CD4-positive, alpha-beta memory T cell (primary cell): ENCODE measurements around the gene SLC5A10. TPM values are rescaled to one million over a fixed set of nuclear protein-coding genes. Genes with fewer than 3 reads are reported as not detected.

Experiments
- CTCF ChIA-PET: fragments of 350-600 bp; sonication (Branson Sonifier 250); formaldehyde crosslinking; loops from one replicate; lab custom pipeline; 2021; ENCODE audit warnings: inconsistent platforms; ENCODE audit not compliant: partially characterized antibody; lab: Charles Lee
- POLR2A ChIA-PET: fragments of 350-600 bp; sonication (Branson Sonifier 250); formaldehyde crosslinking; loops from one replicate; lab custom pipeline; 2021; ENCODE audit not compliant: partially characterized antibody; lab: Charles Lee
- DNase-seq, 5 donors: peaks; one replicate each; pipeline versions ENCODE4 v3.0.0 to v3.0.0-alpha.2; 2020 to 2022; ENCODE audit warnings: mixed read lengths in 1 of 5
- H3K27ac ChIP-seq: one replicate; pipeline ENCODE4 v1.7.0; 2013; ENCODE audit warnings: low read depth, low read length
- H3K27me3 ChIP-seq: 2 replicates; pipeline ENCODE4 v1.7.0; 2013; ENCODE audit warnings: mild to moderate bottlenecking, low read length, moderate library complexity; ENCODE audit not compliant: insufficient read depth
- H3K36me3 ChIP-seq: 2 replicates; pipeline ENCODE4 v1.7.0; 2013; ENCODE audit warnings: mild to moderate bottlenecking, low read length, moderate library complexity; ENCODE audit not compliant: insufficient read depth
- H3K4me1 ChIP-seq: 2 replicates; pipeline ENCODE4 v1.7.0; 2013; ENCODE audit warnings: mild to moderate bottlenecking, low read length, moderate library complexity; ENCODE audit not compliant: insufficient read depth
- H3K4me3 ChIP-seq, 2 donors: one replicate each; pipeline ENCODE4 v1.7.0; 2013; ENCODE audit warnings: low read length in 2 of 2, mild to moderate bottlenecking in 1 of 2
- H3K9me3 ChIP-seq, 2 donors: one replicate each; pipeline ENCODE4 v1.7.0; 2013; ENCODE audit warnings: low read length in 2 of 2, control low read depth in 1 of 2; ENCODE audit not compliant: control insufficient read depth in 1 of 2
- H3K27ac Mint-ChIP-seq, 7 donors: one replicate each; pipeline ENCODE4 v1.8.0; 2020 to 2021; ENCODE audit warnings: mixed read lengths in 7 of 7, mild to moderate bottlenecking in 6 of 7, inconsistent platforms in 3 of 7, moderate library complexity in 3 of 7
- H3K27me3 Mint-ChIP-seq, 2 donors: one replicate each; pipeline ENCODE4 v1.8.0; 2020 to 2021; ENCODE audit warnings: mixed read lengths in 2 of 2
- H3K36me3 Mint-ChIP-seq, 2 donors: one replicate each; pipeline ENCODE4 v1.8.0; 2020 to 2021; ENCODE audit warnings: mixed read lengths in 2 of 2, inconsistent platforms in 1 of 2, mild to moderate bottlenecking in 1 of 2
- H3K4me1 Mint-ChIP-seq, 4 donors: one replicate each; pipeline ENCODE4 v1.8.0; 2020 to 2021; ENCODE audit warnings: mixed read lengths in 4 of 4, mild to moderate bottlenecking in 1 of 4
- H3K4me3 Mint-ChIP-seq, 8 donors: one replicate each; pipeline ENCODE4 v1.8.0; 2020 to 2021; ENCODE audit warnings: mixed read lengths in 8 of 8, mild to moderate bottlenecking in 7 of 8, moderate library complexity in 6 of 8, inconsistent platforms in 3 of 8
- H3K9me3 Mint-ChIP-seq, 8 donors: one replicate each; pipeline ENCODE4 v1.8.0; 2020 to 2021; ENCODE audit warnings: mixed read lengths in 8 of 8, mild to moderate bottlenecking in 5 of 8, inconsistent platforms in 3 of 8, moderate library complexity in 1 of 8
- intact Hi-C: fragments of 100-400 bp; cut with micrococcal nuclease; formaldehyde crosslinking; loops from one replicate; pipeline ENCODE4 v1.15.1; 2023
- polyA plus RNA-seq, 2 donors: library from polyadenylated mRNA; unstranded; fragments of 300-500 nt; fragmentation: Illumina TruSeq; gene quantifications; one replicate each; pipeline ENCODE4 v1.2.3, GENCODE V29; 2021
- total RNA-seq, 2 experiments: library from RNA; stranded (reverse); gene quantifications; one replicate each; pipeline ENCODE4 v1.2.3, GENCODE V29; 2021

The SLC5A10 gene
- total and polyA plus RNA-seq, 4 experiments from 2014 or later: 0.10 to 0.11 TPM; not detected in 2

DNA sequence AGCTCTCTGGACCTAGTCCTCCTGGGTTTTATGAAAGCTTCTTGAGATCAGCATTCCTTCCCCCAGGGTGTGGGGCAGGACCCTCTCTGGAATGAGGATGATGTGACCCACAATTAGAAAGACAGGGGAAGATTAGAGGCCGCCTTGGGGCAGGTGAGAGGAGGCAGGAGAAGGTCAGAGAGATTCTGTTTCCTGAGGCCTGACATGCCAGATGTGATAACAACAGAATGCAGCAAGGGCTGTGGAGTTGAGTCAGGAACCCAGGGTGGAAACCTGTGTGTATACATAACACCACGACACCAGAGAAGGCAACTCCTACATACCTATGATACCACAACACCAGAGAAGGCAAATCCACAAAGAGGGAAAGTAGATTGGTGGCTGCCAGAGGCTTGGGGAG, 5.4 kb upstream of the SLC5A10 start:
- intact Hi-C loops: no loop called here
- Histone ChIP-seq H3K36me3 (no peaks in the 10 kb centered on the region), H3K27ac (no peak overlapping the region), H3K4me3 (no peak overlapping the region), H3K4me1 (no peaks in the 10 kb centered on the region), H3K9me3 (no peaks in the 10 kb centered on the region), H3K27me3 (no peaks in the 10 kb centered on the region)
- H3K36me3 Mint-ChIP-seq: no peaks in the 10 kb centered on the region
- H3K4me3 Mint-ChIP-seq: no peak overlapping the region
- peaks cover 0 to 13% (median under 1%) of the 10 kb centered on the region in 4 donors for H3K4me1 Mint-ChIP-seq
- H3K27me3 Mint-ChIP-seq: peaks cover 0 to 2% of the 10 kb centered on the region in 2 donors
- ChIA-PET CTCF (interaction anchor here (1.0 kb wide), 1 partner anchor 8 kb away, joined by 3 read pairs; no protein-coding TSS in a partner anchor), POLR2A (no interaction called here)
- DNase-seq: no peak
- peak overlapping the region in 2 of 7 donors; percentile 0 to 68 for H3K27ac Mint-ChIP-seq
- H3K9me3 Mint-ChIP-seq: no peaks in the 10 kb centered on the region

DNA sequence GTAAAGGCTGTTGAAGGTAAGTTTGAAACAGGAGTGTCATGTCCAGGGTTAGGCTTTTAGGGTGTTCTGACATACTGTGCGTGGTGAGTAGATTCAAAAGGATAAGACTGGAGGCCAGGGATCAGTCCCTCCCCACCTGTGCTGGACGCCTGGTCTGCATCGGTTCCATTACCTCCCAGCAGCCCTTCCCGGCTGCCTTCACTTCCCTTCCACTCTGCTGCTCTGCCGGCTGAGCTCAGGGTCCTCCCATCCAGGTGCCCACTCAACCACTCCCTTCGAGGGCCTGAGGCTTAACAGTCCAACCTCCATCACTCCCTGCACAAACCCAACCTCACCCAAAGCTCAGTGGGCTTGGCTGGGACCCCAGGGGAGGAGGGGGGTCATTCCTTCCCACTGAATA, 4.1 kb upstream of the SLC5A10 start:
- ChIA-PET CTCF (interaction anchor here (2.8 kb wide), 1 partner anchor 12 kb away, joined by 29 read pairs; no protein-coding TSS in a partner anchor), POLR2A (no interaction called here)
- no peak for DNase-seq
- intact Hi-C loops: no loop called here
- Mint-ChIP-seq H3K27ac (no peak overlapping the region), H3K4me3 (no peak overlapping the region), H3K4me1 (peaks cover 0 to 13% (median 4%) of the 10 kb centered on the region in 4 donors), H3K9me3 (no peaks in the 10 kb centered on the region), H3K36me3 (no peaks in the 10 kb centered on the region), H3K27me3 (peaks cover 0 to 2% of the 10 kb centered on the region in 2 donors)
- no peaks in the 10 kb centered on the region for H3K27me3 ChIP-seq
- H3K36me3 ChIP-seq: no peaks in the 10 kb centered on the region
- no peaks in the 10 kb centered on the region for H3K4me1 ChIP-seq
- H3K27ac ChIP-seq: no peak overlapping the region
- H3K4me3 ChIP-seq: no peak overlapping the region
- H3K9me3 ChIP-seq: no peaks in the 10 kb centered on the region

DNA sequence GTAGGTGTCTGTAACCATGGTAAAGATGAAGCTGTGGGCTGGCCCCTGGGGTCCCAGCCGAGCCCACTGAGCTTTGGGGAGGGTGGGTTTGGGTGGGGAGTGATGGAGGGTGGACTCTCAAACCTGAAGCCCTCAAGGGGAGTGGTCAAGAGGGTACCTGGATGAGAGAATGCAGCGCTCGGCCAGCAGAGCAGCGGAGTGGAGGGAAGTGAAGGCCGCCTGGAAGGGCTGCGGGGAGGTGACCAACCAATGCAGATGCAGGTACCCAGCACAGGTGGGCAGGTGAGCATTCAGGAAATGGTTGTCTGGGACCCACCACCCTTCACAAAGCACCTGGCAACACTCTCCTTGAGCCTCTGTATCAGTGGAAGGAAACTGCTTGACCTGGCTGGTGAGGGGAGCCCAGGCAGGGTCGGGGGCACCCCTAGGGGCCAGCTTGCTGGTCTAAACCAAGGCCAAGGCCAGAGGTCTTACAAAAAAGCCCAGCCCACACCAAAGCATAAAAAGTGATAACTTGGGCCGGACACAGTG, 3.4 kb upstream of the SLC5A10 start:
- Histone ChIP-seq H3K27ac (no peak overlapping the region), H3K36me3 (no peaks in the 10 kb centered on the region), H3K4me3 (no peak overlapping the region), H3K27me3 (no peaks in the 10 kb centered on the region), H3K4me1 (no peaks in the 10 kb centered on the region), H3K9me3 (no peaks in the 10 kb centered on the region)
- H3K4me1 Mint-ChIP-seq: peaks cover 3 to 17% (median 8%) of the 10 kb centered on the region in 4 donors
- no peak overlapping the region for H3K4me3 Mint-ChIP-seq
- H3K36me3 Mint-ChIP-seq: no peaks in the 10 kb centered on the region
- no peak overlapping the region for H3K27ac Mint-ChIP-seq
- intact Hi-C loops: no loop called here
- DNase-seq: no peak
- no peaks in the 10 kb centered on the region for H3K9me3 Mint-ChIP-seq
- CTCF ChIA-PET: interaction anchor here (2.8 kb wide), 1 partner anchor 11 kb away, joined by 29 read pairs; no protein-coding TSS in a partner anchor
- POLR2A ChIA-PET: interaction anchor here (1.1 kb wide), 1 partner anchor 91 kb away, joined by 4 read pairs; the partner anchor contains the start of gene PRPSAP2
- H3K27me3 Mint-ChIP-seq: peaks cover 0 to 2% of the 10 kb centered on the region in 2 donors

DNA sequence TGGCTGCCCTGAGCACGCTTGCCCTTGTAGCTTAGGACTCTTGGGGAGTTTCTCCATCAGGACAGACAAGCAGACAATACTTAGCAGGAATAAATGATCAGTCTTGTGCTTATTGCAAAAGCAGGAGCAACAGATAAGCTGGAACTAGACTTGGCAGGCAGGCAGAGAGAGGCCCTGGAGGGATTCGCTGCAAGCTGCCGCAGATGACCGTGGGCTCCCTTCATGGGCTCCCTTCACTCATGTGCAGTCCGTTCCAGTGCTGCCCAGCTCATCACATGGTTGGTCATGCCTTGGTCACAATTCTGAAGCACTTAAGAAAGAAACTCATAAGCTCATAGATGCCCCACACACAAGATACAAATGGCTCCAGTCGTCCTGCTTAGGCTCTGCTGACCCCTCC, 2.4 kb upstream of the SLC5A10 start:
- no peaks in the 10 kb centered on the region for H3K9me3 ChIP-seq
- Mint-ChIP-seq H3K27me3 (peaks cover 0 to 2% of the 10 kb centered on the region in 2 donors), H3K27ac (no peak overlapping the region), H3K9me3 (no peaks in the 10 kb centered on the region), H3K36me3 (no peaks in the 10 kb centered on the region), H3K4me3 (no peak overlapping the region), H3K4me1 (peaks cover 11 to 20% (median 17%) of the 10 kb centered on the region in 4 donors)
- DNase-seq: no peak
- peaks cover 10% of the 10 kb centered on the region for H3K4me1 ChIP-seq
- ChIA-PET POLR2A (interaction anchor here (1.1 kb wide), 1 partner anchor 92 kb away, joined by 4 read pairs; the partner anchor contains the start of gene PRPSAP2), CTCF (interaction anchor here (0.5 to 2.8 kb wide), 2 partner anchors 10 to 36 kb away, joined by 3 to 29 read pairs; no protein-coding TSS in a partner anchor)
- no peaks in the 10 kb centered on the region for H3K27me3 ChIP-seq
- no peaks in the 10 kb centered on the region for H3K36me3 ChIP-seq
- H3K4me3 ChIP-seq: no peak overlapping the region
- intact Hi-C loops: no loop called here
- H3K27ac ChIP-seq: no peak overlapping the region

DNA sequence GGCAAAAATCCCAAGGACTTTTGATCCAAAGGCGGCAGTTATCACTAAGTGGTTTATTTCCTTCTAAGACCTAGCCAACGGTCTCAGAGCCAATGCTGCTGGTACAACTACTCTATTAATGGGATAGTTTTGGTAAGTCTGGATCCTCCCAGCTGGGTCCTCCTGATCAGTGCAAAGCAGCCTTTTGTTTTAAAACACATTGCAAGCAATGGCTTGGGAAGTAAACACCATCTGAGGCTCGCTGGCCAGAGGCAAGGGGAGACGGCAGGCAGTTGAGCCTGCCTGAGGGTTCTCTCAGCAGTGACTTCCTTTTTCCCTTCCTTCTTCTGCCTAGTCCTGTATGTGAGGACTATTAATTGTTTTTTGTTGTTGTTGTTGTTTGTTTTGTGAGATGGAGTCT, 1.6 kb upstream of the SLC5A10 start:
- H3K27me3 ChIP-seq: no peaks in the 10 kb centered on the region
- H3K4me3 ChIP-seq: no peak overlapping the region
- no peaks in the 10 kb centered on the region for H3K36me3 ChIP-seq
- no peaks in the 10 kb centered on the region for H3K9me3 Mint-ChIP-seq
- peaks cover 14 to 28% (median 23%) of the 10 kb centered on the region in 4 donors for H3K4me1 Mint-ChIP-seq
- POLR2A ChIA-PET: no interaction called here
- CTCF ChIA-PET: interaction anchor here (0.5 to 2.8 kb wide), 2 partner anchors 10 to 37 kb away, joined by 3 to 29 read pairs; no protein-coding TSS in a partner anchor
- no peaks in the 10 kb centered on the region for H3K36me3 Mint-ChIP-seq
- H3K27ac ChIP-seq: no peak overlapping the region
- intact Hi-C loops: no loop called here
- peaks cover 0 to 2% of the 10 kb centered on the region in 2 donors for H3K27me3 Mint-ChIP-seq
- no peak for DNase-seq
- no peak overlapping the region for H3K27ac Mint-ChIP-seq
- no peaks in the 10 kb centered on the region for H3K9me3 ChIP-seq
- H3K4me3 Mint-ChIP-seq: no peak overlapping the region
- peaks cover 18% of the 10 kb centered on the region for H3K4me1 ChIP-seq

DNA sequence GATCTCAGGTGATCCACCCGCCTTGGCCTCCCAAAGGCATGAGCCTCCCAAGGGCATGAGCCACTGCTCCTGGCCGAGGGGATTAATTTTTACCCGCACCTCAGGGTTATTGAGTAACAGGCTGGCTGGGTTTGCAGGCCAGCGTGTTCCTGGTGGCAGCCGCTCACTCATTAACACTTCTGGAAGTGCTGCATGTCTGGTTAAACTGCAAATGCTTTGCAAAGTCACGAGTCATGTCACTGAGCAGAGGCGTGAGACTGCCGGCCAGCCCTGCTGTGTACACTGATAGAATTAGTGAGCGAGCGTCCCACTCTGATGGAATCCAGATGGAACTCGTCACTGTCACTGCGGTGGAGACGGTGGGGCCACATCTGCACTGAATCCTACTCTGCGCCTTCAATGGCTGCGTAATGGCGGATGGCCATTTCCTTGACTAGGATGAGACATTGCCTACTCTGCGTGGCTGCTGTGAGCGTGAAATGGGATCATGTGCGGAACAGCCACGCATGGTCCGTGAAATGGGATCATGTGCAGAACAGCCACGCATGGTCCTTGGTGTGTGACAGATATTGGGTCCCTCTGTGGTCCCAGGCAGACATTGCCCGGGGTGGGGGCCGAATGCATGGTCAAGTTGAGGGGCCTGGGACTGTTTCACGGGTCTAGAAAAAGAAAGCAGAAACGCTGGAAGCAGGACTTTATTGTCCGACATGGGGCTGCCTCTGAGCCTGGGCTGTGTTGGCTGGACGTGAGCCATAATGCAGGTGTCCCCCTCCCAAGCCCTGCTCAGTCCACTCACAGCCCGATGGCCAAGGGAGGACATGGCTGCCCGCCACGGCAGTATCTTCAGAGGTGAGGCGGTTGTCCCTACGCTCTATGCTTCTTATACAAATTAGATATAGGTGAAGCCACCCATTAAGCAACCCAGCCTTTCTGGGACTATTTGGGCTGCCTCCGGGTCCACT, 740 bp upstream of the SLC5A10 start:
- H3K9me3 ChIP-seq: no peaks in the 10 kb centered on the region
- no peaks in the 10 kb centered on the region for H3K27me3 Mint-ChIP-seq
- H3K27ac Mint-ChIP-seq: no peak overlapping the region
- H3K4me1 Mint-ChIP-seq: peaks cover 18 to 33% (median 27%) of the 10 kb centered on the region in 4 donors
- POLR2A ChIA-PET: no interaction called here
- H3K27ac ChIP-seq: no peak overlapping the region
- peaks cover 0 to 2% (median 0%) of the 10 kb centered on the region in 8 donors for H3K9me3 Mint-ChIP-seq
- no peaks in the 10 kb centered on the region for H3K27me3 ChIP-seq
- no peak for DNase-seq
- H3K4me3 Mint-ChIP-seq: no peak overlapping the region
- CTCF ChIA-PET: interaction anchor here (1.3 kb wide), 1 partner anchor 10 kb away, joined by 6 read pairs; no protein-coding TSS in a partner anchor
- peaks cover 26% of the 10 kb centered on the region for H3K4me1 ChIP-seq
- intact Hi-C loops: no loop called here
- no peaks in the 10 kb centered on the region for H3K36me3 Mint-ChIP-seq
- no peaks in the 10 kb centered on the region for H3K36me3 ChIP-seq
- no peak overlapping the region for H3K4me3 ChIP-seq

DNA sequence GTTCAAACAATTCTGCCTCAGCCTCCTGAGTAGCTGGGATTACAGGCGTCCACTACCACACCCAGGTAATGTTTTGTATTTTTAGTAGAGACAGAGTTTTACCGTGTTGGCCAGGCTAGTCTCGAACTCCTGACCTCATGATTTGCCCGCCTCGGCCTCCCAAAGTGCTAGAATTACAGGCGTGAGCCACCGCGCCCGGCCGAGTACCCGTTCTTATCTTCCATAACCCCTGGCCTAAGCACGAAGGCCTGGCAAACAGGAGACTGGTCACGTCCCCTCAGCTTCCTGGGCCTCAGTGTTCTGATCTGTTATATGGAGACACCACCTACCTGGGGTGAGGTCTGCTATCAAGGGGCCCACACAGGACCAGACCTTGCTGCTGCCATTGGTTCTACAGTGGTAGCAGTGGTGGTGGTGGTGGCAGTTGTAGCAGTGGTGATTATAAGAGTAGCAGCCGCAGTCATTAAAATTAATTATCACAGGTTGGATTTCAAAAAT, 1.3 kb downstream of the SLC5A10 start:
- no peak overlapping the region for H3K27ac ChIP-seq
- no peak for DNase-seq
- intact Hi-C loops: no loop called here
- H3K27me3 ChIP-seq: no peaks in the 10 kb centered on the region
- H3K4me1 Mint-ChIP-seq: peaks cover 24 to 49% (median 34%) of the 10 kb centered on the region in 4 donors
- no peaks in the 10 kb centered on the region for H3K36me3 Mint-ChIP-seq
- H3K36me3 ChIP-seq: no peaks in the 10 kb centered on the region
- H3K27me3 Mint-ChIP-seq: no peaks in the 10 kb centered on the region
- ChIA-PET CTCF (no interaction called here), POLR2A (no interaction called here)
- no peak overlapping the region for H3K4me3 Mint-ChIP-seq
- no peaks in the 10 kb centered on the region for H3K9me3 ChIP-seq
- H3K4me3 ChIP-seq: no peak overlapping the region
- peak overlapping the region in 2 of 7 donors; percentile 25 to 78 for H3K27ac Mint-ChIP-seq
- H3K9me3 Mint-ChIP-seq: peaks cover 0 to 2% (median 0%) of the 10 kb centered on the region in 8 donors
- H3K4me1 ChIP-seq: peaks cover 35% of the 10 kb centered on the region
